ENCODE data around the gene RSPO4.
"Not testable (repeated sequence)": the region's sequence is repeated elsewhere in the genome, so short reads cannot be mapped to it uniquely, and the experiment has no call there.

The RSPO4 gene

DNA sequence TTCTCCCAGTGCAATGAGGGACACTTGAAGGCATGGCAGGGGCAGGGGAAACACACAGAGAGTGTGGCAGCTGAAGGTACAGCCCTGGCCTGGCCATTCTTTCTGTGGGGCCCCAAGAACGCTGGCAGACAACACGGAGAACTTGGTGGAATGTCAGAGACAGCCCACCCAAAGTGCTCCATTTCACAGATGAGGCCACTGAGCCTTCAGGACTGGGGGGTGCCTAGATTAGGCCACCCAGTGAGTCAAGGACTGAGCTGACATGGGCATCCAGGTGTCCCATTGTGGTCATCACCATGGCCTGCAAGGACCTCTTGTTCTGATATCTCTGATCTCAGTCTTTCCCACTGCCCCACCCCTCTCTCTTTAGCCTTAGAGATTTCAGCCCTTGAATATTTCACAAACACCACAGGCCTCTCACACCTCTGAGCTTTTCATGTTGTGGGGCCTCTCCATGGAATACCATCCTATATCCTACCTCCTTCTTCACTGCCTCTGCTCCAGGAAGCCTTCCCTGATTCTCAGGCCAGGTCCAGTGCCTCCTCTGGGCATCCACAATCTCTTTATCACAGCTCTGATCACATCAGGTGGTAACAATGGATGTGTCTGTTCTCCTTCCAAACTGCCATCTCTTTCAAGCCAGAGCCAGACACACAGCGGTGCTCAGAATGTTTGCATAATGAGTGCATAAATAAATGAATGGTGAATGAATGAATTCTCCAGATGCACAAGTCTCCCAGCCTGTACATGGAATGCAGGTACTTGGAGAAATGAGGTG, 2.0 kb upstream of the RSPO4 start:
- DNase-seq = no peak

DNA sequence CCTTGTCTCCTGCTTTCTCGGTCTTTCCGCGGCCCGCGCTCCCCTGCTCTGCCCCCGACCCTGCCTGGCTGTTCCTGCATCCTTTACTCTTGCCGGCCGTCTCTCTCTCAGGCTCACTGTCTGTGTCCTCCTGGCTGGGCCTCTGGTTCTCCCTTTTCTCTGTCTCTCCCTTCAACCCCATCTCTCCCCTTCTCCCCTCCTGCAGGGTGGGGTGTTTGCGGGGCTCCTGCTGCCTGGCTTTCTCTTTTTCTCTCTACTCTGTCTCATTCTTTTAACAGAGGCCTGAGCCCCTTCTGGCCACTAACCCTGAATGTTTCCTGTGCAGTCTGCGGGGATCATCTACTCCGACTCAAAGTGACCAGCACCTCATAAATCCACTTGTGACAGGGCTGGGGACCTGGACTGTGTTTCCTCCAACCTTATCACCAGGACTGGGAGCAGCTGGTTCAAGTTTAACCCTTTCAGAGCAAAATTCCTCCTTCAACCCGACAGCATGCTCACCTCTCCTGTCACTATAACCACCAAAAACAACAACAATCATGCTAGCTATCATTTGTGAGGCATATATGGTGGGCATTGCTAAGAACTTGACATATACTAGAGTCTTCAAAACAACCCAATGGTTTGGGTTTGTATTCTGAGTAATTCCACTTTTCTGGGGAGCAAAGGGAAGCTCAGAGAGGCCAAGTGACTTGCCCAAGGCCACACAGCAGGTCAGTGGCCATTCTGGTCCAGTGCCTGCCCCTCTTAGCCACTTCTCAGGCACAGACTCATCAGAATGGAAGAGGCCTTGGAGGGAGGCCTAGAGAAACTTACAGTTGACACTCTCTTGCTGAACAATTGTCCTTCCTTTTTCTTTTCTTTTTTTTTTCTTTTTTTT, 811 bp upstream of the RSPO4 start:
- no peak for DNase-seq

DNA sequence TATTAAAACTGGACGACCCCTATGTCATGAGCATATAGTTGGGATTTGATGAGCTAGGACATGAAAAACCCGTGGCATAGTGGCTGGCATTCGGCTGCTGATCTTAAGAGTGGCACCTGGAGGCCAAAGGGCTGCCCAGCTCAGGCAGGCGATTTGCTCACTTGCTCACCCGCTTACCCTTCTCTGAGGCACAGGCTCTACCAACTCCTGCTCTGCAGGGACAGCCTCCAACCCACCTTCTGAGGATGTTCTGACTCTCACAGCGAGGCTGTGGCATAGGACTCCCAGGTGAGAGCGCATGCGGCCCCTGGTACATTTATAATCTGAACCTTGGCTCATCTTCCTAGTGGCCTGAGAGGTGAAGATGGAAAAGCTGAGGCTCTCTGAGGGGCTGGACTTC, 995 bp downstream of the RSPO4 start:
- DNase-seq = no peak

DNA sequence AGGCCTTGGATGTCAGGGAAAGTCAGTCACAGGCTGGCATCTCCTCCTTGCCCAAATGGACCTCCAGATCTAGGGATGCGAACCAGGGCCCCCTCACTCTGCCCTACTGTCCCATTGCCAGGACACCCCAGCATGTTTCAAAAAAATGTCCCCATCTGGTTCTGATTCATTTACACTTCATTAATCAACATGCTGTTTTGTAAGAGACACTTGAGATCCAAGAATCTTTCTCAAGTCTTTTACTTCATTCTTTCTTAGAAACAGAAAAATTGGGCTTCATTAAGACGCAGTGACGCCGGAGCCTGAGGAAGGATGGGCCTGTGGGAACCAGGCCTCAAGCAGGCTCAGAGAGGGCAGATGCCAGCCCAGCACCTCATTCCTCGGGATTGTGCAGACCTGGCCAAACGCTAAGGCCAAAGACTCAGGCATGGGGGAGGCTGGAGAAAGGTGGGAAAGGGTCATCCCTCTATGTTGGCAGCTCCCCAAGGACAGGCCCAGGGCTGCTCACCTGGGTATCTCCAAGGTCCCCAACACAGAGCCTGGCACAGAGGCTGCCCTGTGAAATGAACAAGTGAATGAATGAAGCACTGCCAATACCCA, 3.8 kb downstream of the RSPO4 start:
- DNase-seq = no peak

DNA sequence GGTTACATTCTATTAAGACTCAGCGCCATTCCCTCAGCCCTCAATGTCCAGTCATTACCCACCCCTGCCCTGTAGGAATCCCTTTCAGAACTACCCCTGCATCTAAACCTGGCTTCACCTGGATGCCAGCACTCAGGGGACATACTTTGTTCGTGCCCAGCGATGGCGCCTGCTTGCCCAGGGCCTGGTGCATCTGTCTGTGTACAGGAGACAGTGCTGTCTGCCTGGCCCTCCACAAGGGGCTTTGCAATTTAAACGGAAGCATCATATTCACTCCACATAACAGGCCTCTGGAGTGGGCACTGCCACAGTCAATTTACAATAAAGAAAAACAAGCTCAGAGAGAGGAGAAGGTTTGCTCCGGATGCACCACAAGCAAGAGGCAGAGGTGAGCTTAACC, 4.6 kb downstream of the RSPO4 start:
- DNase-seq = no peak

DNA sequence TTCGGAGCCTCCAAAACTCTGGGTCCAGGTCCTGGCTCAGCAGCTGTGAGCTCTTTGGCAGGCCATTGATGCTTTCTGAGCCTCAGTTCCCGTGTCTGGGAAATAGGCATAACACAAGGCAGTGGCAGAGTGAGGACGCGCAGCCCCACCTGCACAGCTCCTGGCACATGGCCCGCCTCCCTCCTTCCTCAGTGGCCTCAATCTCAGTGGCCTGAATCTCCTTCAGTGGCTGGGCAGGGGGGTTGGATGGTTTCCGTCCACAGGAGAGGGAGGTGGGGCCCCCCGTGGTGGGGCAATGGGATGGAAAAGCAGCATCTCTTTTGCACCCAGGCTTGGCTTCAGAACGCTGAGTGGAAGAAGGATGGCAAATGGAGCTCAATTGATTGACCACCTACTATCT, 5.1 kb downstream of the RSPO4 start:
- DNase-seq = no peak

DNA sequence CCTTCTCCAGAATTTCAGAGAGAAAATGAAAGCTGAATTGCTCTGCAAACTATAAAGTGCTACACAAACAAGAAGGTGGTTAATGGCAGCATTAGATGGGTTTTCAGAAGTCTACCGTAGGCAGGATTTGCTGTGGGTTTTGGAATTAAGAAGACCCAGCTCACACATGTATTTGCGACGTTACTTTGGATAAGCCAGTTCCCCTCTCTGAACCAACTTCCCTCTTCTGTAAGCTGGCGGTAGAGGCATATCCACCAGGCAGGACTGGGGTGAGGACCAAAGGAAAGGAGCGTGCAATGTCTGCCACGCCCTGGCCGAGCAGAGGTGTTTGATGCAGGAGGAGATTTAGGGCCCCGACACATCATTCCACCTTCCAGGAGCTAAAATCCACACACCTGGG, 6.9 kb downstream of the RSPO4 start:
- no peak for DNase-seq

DNA sequence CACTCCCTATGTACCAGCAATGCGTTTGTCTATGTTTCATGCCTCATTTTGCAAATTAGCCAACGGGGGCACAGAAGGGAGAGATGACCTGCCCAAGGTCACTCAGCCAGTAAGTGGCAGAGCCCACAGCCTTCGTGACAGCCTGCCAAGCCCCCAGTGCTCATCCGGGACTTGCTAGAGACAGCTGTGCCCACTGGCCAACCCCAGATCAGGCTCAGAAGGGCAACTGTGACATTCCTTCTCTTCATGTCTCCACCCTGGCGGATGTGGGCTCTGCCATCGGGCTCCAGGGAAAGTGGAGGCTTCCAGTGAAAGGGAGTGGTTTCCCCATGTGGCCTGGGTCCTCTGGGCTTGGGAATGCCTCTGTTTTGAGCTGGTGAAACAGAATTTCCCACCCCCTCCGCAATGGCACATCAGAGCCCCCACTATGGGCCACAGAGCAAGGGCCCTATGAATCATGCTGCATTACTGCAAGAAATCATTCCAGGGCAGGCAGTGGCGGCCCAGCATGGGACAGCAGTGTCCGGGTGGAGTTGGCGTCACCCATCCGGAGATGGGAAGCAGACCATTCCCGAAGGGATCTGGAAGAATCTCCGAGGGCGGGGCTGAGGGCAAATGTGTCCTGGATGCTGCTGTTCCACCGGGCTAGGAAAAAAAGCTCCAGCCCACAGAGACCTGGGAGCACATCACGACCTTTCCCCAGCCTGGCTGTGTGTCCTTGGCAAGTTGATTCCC, 9.1 kb downstream of the RSPO4 start:
- DNase-seq = no peak

DNA sequence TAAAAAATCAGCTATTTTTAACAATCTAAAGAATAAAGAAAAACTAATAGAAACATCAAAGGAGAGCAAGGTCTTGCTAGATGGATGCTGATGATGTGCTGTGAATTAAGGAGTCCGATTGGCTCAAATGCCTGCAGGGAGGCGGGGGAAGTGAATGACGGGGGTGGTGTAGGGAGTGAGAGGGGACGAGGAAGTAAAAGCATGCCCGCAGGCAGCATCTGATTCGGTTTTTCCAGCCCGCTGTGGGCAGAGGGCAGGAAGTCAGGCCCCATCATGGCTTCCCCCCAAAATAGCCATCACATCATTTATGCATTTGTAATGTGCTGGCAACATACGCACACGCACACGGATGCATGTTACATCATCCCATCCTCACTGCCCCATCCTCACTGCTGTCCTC, 10.3 kb downstream of the RSPO4 start:
- DNase-seq = no peak

DNA sequence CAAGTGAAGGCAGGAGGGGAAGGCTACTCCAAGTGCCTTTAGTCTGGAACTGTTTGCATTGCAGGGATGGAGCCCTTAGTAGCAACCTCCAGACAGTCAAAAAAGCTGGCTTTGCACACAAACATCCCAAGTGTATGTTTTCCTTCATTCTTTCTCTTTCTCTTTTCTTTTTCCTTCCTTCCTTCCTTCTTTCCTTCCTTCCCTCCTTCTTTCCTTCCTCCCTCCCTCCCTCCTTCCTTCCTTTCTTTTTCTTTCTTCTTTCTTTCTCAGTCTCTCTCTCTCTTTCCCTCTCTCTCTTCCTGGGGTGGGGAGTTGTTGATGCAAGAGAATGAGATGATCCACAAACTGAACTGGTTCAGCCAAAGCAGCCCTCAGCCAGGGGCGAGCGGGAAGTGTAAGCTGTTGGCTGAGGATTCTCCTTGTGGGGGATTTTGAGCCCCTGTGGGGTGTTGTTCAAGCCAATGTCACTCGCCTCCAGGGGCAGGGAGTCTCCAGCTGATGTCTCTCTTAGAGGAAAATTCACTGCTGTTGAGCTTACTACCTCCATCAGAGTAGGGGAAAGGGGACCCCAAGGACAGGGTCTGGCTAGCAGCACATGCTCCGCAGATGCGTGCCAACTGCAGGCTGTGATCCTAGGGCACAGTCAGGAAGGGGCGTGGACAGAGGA, 11.7 kb downstream of the RSPO4 start:
- no peak for DNase-seq

DNA sequence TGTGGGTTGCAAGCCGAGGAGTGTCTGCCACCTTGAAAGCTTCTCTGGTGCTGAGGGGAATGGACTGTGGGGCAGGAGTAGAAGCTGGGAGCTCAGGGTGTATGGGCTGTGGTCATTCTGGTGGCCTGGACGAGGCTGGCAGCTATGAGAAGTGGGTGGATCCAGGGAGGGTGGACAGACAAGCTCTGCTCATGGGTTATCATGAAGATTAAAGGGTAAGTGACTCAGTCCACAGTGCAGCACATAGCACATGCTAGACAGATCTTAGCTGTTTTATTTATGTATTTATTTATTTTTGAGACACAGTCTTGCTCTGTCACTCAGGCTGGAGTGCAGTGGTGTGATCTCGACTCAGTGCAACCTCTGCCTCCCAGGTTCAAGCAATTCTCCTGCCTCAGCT, 13.8 kb downstream of the RSPO4 start:
- DNase-seq = no peak

DNA sequence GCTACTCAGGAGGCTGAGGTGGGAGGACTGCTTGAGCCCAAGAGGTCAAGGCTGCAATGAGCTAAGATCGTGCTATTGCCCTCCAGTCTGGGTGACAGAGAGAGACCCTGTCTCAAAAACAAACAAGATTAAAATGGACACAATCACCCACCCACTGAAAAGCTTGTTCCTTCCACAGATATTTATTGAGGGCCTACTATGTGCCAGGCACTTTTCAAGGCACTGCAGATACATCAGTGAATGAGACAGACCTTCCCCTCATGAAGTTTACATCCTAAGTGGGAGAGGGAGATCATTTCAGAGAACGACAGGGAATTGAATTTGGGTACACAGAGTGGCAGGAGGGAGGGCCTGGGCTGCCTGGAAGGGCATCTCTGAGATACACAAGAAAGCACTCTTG, 14.4 kb downstream of the RSPO4 start:
- no peak for DNase-seq

DNA sequence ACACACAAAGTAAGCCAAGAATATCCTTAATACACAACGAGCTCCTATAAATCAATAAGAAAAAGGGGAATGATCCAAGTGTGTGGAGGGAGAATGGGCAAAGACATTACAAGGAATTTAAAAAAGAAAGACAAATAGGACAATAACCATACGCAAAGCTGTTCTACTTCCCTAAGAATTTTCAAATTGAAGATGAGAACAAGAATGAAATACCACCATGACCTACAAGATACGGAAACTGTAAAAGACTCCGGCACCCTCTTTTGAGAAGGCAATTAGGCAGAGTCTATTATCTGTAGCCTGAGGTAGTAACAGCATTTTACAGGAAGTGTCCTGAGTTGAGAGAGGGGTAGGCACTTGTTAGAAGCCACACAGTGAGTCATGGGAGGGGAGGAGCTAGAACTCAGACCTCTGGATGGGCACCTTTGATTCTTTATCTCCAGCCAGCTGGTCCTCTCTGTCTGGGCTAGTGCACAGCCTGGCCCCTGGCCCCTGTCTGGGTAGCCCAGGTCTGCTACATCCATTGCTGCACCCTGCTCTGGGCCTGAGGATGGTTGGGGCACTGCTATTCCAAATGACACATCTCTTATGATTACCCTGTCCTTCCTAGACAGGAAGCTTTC, 15.3 kb downstream of the RSPO4 start:
- no peak for DNase-seq

DNA sequence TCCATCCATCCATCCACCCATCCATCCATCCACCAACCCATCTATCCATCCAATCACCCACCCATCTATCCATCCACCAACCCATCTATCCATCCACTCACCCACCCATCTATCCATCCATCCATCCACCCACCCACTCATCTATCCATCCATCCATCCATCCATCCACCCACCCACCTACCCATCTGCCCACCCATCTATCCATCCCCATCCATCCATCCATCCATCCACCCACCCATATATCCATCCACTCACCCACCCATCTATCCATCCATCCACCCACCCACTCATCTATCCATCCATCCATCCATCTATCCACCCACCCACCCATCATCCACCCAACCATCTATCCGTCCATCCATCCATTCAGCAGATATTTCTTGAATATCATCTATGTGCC, 17.1 kb downstream of the RSPO4 start:
- DNase-seq = not testable (repeated sequence)

DNA sequence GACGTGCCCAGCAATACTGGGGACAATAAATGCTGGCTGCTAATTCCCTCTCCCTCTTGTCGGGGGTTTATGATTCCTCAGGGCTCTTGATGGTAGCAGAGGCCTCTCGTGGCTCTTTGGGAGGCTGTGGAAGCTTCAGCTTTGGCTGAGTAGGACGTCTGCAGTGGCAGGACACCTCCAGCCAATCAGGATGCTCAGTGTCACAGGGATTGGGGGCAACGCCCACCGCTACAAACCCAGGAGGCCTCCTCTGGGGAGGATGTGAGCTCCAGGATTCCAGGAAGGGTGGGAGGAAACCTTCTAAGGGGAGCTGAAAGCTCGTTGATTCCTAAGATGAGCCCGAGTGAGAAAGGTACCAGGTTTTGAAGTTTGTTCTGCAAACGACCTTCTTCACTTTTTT, 19.4 kb downstream of the RSPO4 start:
- DNase-seq = no peak

DNA sequence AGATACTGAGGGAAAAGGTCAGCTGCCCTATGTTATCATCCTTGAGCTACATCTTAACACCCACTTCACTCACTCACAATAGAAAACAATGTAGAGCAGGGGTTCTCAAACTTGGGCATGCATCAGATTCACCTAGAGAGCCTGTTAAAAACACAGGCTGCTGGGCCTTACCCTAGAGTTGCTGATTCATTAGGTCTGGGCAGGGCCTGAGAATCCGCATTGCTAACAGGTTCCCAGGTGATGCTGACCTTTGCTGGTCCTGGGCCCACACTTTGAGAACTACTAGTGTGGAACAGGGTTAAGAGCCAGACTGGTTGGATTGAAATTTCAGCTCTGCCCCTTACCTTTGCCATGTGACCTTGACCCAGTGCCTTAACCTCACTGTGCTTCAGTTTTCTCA, 25.1 kb downstream of the RSPO4 start:
- DNase-seq = no peak

DNA sequence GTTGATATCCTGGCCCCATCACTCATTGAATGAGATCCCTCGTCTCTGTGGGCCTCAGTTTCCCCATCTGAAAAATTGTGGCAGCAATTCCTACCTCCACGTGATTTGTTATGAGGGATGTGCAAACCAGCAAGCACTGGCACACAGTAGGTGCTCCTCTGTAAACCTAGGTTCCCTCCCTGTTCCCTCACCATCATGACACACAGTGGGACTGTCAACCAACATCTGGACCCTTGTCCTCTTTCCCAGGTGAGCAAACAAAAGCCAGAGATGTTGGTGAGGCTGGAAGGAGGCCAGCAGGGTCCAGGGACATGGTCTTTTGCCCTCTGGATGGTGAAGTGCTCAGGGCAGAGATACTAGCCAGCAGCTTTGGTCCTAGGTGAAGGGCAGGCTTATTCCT, 26.1 kb downstream of the RSPO4 start:
- no peak for DNase-seq

DNA sequence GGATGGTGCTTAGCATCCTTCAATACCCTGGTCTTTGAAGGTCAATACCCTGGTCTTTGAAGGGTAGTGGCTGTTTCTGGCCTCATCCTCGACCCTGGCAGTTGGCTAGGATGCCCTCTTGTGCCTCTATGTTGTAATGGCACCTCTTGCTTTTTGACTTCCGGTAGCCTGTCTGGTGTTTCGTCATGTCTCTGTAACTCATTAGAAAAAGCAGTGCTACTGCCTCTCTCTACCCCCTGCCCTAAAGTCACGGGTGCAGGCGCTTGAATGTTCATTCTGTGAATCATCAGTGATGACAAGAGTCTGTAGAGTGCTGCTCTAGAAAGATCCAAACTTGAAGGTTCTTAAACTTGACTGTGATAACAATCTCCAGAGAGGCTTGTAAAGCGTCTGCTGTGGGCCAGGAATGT, 28.3 kb downstream of the RSPO4 start:
- DNase-seq = no peak

DNA sequence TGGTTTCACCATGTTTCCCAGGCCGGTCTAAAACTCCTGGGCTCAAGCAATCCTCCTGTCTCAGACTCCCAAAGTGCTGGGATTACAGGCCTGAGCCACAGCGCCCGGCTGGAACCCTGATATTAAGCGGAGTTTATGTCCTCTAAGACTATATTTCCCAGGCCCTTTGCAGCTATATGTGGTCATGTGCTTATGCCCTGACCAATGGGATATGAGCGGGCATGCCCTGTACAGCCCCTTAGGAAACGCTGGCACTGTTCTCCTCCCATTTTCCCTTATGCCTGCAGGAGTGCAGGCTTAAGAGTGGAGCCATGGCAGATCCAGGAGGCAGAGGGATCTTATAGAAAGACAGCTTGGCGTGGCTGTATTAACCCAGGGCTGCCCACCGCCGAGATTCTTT, 29.9 kb downstream of the RSPO4 start:
- no peak for DNase-seq

DNA sequence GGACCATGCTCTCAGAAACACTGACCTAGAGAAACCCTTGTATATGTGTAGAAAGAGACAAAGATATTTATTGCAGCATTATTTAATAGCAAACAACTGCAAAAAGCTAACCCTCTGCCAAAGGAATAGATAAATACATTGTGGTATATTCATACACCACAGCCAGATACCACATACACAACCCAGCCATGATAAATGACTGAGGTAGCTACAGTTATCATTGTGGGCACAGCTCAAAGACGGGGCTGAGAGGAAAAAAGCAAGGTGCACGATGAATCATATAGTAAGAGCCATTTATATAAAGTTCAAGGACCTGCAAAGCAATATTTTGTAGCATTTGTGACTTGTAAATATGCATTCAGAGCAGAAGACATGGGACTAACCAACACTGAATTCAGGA, 30.8 kb downstream of the RSPO4 start:
- DNase-seq = no peak

DNA sequence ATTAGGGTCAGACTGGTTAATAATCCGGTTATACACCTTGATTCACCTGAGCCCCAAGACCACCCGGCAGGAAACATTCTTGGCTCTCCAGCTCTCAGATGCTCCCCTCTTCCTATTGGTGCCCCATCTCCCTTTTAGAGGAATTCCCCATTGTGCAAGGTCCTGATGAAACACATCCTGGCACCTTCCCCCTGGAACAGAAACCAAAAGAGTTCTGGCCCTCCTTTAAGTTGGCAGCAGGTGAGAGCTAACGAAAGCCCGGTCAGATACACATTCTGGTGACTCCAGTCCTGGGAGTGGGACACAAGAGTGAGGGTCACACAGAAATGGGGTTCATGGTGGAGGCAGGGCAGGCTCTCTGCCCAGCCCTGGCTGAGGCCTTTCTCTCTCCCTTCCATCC, 32.2 kb downstream of the RSPO4 start:
- DNase-seq = no peak

Measured in DMS79 (cell line).